Activated CD8-positive, alpha-beta T cell treated with anti-CD3 and anti-CD28 coated beads, Interleukin-2, amount 10 ng/mL, durations not matched to agents 7 days and 5 days (primary cell): ENCODE measurements around the gene PCF11. TPM values are rescaled to one million over a fixed set of nuclear protein-coding genes. Genes with fewer than 3 reads are reported as not detected.
A peak's percentile ranks its signal among the peaks of the same experiment; 100 is the strongest.
"Not testable (repeated sequence)": the region's sequence is repeated elsewhere in the genome, so short reads cannot be mapped to it uniquely, and the experiment has no call there.

Experiments used
- ATAC-seq: fragments of 150-1000 bp; cut with Tn5 transposase; one replicate; pipeline ENCODE4 v1.10.0; 2021; ENCODE audit warnings: moderate library complexity
- CTCF ChIA-PET: fragments of 350-600 bp; sonication (Branson Sonifier 250); formaldehyde crosslinking; loops from one replicate; lab custom pipeline; 2021; ENCODE audit warnings: antibody characterized with exemption; lab: Charles Lee
- POLR2A ChIA-PET: fragments of 350-600 bp; sonication (Branson Sonifier 250); formaldehyde crosslinking; loops from one replicate; lab custom pipeline; 2021; ENCODE audit warnings: antibody characterized with exemption; lab: Charles Lee
- DNase-seq: peaks from one replicate; pipeline ENCODE4 v3.0.0-alpha.2; 2020
- H3K27ac Mint-ChIP-seq: one replicate; pipeline ENCODE4 v1.8.0; 2021; ENCODE audit warnings: mild to moderate bottlenecking, mixed read lengths
- H3K27me3 Mint-ChIP-seq: one replicate; pipeline ENCODE4 v1.8.0; 2021; ENCODE audit warnings: low read depth, mixed read lengths
- H3K36me3 Mint-ChIP-seq: one replicate; pipeline ENCODE4 v1.8.0; 2021; ENCODE audit warnings: low read depth, mixed read lengths
- H3K4me1 Mint-ChIP-seq: one replicate; pipeline ENCODE4 v1.8.0; 2021; ENCODE audit warnings: low read depth, mixed read lengths
- H3K4me3 Mint-ChIP-seq: one replicate; pipeline ENCODE4 v1.8.0; 2021; ENCODE audit warnings: mild to moderate bottlenecking, mixed read lengths
- H3K9me3 Mint-ChIP-seq: one replicate; pipeline ENCODE4 v1.8.0; 2022; ENCODE audit warnings: mixed read lengths; ENCODE audit not compliant: insufficient read depth
- total RNA-seq, 2 experiments: library from RNA; stranded (reverse); gene quantifications; one replicate each; pipeline ENCODE4 v1.2.3, GENCODE V29; 2021

Gene PCF11
- total RNA-seq, 2 experiments from 2014 or later: 65.9 to 67.2 TPM

- CTCF ChIA-PET: interaction anchor here (1.0 to 2.2 kb wide), 4 partner anchors 32 to 291 kb away, joined by 3 to 12 read pairs (median 4); partner anchors contain the start of gene DDIAS
- ATAC-seq: no peak
- H3K27ac Mint-ChIP-seq: peak overlapping the region; percentile 99
These were observed 35.8 kb downstream of the PCF11 start for GRCh38 chr11:83192606-83193245.

GRCh38 chr11:83193315-83194280 lies 36.7 kb downstream of the PCF11 start, which contains the start of gene ANKRD42:
Gene ANKRD42 (plus strand): TSS chr11:83193712. CDS start chr11:83194671, 959 bp downstream.
- POLR2A ChIA-PET: interaction anchor here (0.6 to 1.9 kb wide), 8 partner anchors 12 to 294 kb away, joined by 3 to 15 read pairs (median 6); partner anchors contain the start of genes DDIAS, PCF11 and PRCP
- Mint-ChIP-seq H3K36me3 (peaks cover 19% of the 10 kb centered on the region), H3K9me3 (no peaks in the 10 kb centered on the region), H3K27ac (peak within 1 kb of the TSS; percentile 99), H3K4me3 (peak within 1 kb of the TSS; percentile 92), H3K4me1 (peaks cover 41% of the 10 kb centered on the region), H3K27me3 (no peaks in the 10 kb centered on the region)
- DNase-seq (peak; percentile 91), ATAC-seq (peak; percentile 77)
- CTCF ChIA-PET: interaction anchor here (1.0 to 2.2 kb wide), 4 partner anchors 33 to 292 kb away, joined by 3 to 12 read pairs (median 4); partner anchors contain the start of gene DDIAS

More at GRCh38 chr11:83192606-83193245, 35.8 kb downstream of the PCF11 start:
- Mint-ChIP-seq H3K36me3 (peaks cover 21% of the 10 kb centered on the region), H3K4me1 (peaks cover 41% of the 10 kb centered on the region), H3K4me3 (peak overlapping the region; percentile 92), H3K9me3 (no peaks in the 10 kb centered on the region), H3K27me3 (no peaks in the 10 kb centered on the region)
- POLR2A ChIA-PET: interaction anchor here (1.4 to 1.7 kb wide), 2 partner anchors 36 to 93 kb away, joined by 6 to 15 read pairs; partner anchors contain the start of gene PCF11
- no peak for DNase-seq

- peak; percentile 77 for ATAC-seq
- H3K27ac Mint-ChIP-seq: peak overlapping the region; percentile 99
- peaks cover 15% of the 10 kb centered on the region for H3K36me3 Mint-ChIP-seq
- H3K9me3 Mint-ChIP-seq: no peaks in the 10 kb centered on the region
- ChIA-PET POLR2A (interaction anchor here (0.6 to 1.9 kb wide), 9 partner anchors 13 to 295 kb away, joined by 3 to 15 read pairs (median 6); partner anchors contain the start of genes DDIAS, PCF11 and PRCP), CTCF (interaction anchor here (1.6 to 2.2 kb wide), 2 partner anchors 55 to 293 kb away, joined by 5 to 12 read pairs; partner anchors contain the start of gene DDIAS)
- peak overlapping the region; percentile 92 for H3K4me3 Mint-ChIP-seq
- no peaks in the 10 kb centered on the region for H3K27me3 Mint-ChIP-seq
- peaks cover 41% of the 10 kb centered on the region for H3K4me1 Mint-ChIP-seq
- peak; percentile 76 for DNase-seq
These were observed 37.6 kb downstream of the PCF11 start for GRCh38 chr11:83194281-83195142.

DNA sequence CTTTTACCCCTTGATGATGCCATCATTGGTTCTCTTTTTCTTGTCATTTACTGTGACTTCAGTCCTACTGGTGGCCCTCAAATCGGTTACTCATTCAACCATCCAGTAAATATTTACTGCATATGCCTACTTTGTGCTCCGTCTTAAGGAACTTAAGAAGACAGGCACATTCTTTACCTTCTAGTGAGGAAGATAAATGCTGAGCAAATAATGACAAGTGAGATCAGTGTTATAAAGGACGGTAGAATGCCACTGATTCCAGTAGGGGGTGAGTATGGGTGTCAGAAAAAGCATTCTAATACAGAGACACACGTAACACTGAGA lies 38.2 kb downstream of the PCF11 start:
- no peaks in the 10 kb centered on the region for H3K9me3 Mint-ChIP-seq
- peaks cover 12% of the 10 kb centered on the region for H3K36me3 Mint-ChIP-seq
- peaks cover 41% of the 10 kb centered on the region for H3K4me1 Mint-ChIP-seq
- no peak for DNase-seq
- no peak for ATAC-seq
- ChIA-PET POLR2A (interaction anchor here (1.3 to 1.9 kb wide), 3 partner anchors 82 to 295 kb away, joined by 3 to 9 read pairs (median 6); partner anchors contain the start of genes DDIAS and PRCP), CTCF (interaction anchor here (2.2 kb wide), 1 partner anchor 54 kb away, joined by 12 read pairs; no protein-coding TSS in a partner anchor)
- peak overlapping the region; percentile 92 for H3K4me3 Mint-ChIP-seq
- no peaks in the 10 kb centered on the region for H3K27me3 Mint-ChIP-seq
- H3K27ac Mint-ChIP-seq: peak overlapping the region; percentile 99

DNA sequence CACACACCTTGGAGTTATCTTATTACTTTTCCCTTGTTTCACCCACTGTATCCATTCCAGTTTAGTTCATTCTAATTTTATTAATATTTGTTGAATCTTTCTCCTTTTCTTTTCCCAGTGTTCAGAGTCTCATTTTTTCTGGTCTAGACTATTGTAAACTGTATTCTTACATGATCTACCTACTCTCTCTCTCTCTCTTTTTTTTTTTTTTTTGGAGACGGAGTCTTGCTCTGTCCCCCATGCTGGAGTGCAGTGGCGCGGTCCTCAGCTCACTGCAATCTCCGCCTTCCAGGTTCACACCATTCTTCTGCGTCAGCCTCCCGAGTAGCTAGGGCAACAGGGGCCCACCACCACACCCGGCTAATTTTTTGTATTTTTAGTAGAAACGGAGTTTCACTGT lies 38.7 kb downstream of the PCF11 start:
- no peak for ATAC-seq
- Mint-ChIP-seq H3K36me3 (peaks cover 7% of the 10 kb centered on the region), H3K9me3 (no peaks in the 10 kb centered on the region), H3K27ac (no peak overlapping the region), H3K4me3 (peak overlapping the region; percentile 92), H3K4me1 (peaks cover 41% of the 10 kb centered on the region), H3K27me3 (no peaks in the 10 kb centered on the region)
- ChIA-PET CTCF (interaction anchor here (1.0 kb wide), 1 partner anchor 54 kb away, joined by 3 read pairs; no protein-coding TSS in a partner anchor), POLR2A (no interaction called here)
- DNase-seq: no peak

DNA sequence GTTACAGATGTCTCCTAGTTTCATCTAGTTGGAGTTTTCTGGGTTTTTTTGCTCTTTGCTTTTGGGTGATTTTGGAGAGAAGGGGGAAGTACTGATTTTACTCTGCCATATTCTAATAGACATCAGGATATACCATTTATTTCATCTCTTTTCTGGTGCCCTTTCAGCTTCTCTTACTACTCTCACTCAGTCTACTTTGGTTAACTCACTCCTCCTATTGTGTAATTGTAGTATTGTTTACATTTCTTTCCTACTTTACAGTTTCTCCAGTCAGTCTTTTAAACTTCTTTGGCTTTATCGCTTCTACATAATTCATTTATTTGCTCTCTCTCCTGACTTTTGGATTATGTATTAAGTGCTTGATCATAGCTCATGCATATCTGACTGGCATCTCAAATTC lies 43.1 kb downstream of the PCF11 start:
- DNase-seq (no peak), ATAC-seq (no peak)
- CTCF ChIA-PET: interaction anchor here (0.6 to 1.2 kb wide), 3 partner anchors 13 to 39 kb away, joined by 3 read pairs; no protein-coding TSS in a partner anchor
- peaks cover 18% of the 10 kb centered on the region for H3K4me1 Mint-ChIP-seq
- H3K4me3 Mint-ChIP-seq: no peak overlapping the region
- no peaks in the 10 kb centered on the region for H3K9me3 Mint-ChIP-seq
- H3K27ac Mint-ChIP-seq: no peak overlapping the region
- H3K27me3 Mint-ChIP-seq: no peaks in the 10 kb centered on the region
- POLR2A ChIA-PET: no interaction called here
- H3K36me3 Mint-ChIP-seq: peaks cover 2% of the 10 kb centered on the region

GRCh38 chr11:83205608-83206185 lies 48.8 kb downstream of the PCF11 start:
- H3K27me3 Mint-ChIP-seq: no peaks in the 10 kb centered on the region
- H3K4me1 Mint-ChIP-seq: no peaks in the 10 kb centered on the region
- no peaks in the 10 kb centered on the region for H3K9me3 Mint-ChIP-seq
- no peak overlapping the region for H3K27ac Mint-ChIP-seq
- POLR2A ChIA-PET: no interaction called here
- no peak for DNase-seq
- ATAC-seq: no peak
- H3K4me3 Mint-ChIP-seq: no peak overlapping the region
- CTCF ChIA-PET: no interaction called here
- H3K36me3 Mint-ChIP-seq: no peaks in the 10 kb centered on the region

DNA sequence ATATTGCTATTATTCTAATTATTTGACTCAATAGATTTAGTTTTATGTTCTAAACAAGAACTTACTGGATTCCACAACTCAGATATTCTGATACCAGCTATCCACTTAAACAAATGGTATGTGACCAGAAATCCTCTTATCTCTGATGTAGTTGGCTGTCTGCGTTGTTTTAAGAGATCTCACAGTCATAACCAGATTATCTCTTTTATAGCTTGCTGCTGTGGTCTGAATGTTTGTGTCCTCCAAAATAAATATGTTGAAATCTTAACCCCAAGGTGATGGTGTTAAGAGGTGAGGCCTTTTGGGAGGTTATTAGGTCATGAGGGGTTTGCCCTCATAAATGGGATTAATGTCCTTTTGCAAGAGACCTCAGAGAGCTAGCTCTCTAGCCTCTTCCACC lies 49.3 kb downstream of the PCF11 start:
- ChIA-PET POLR2A (interaction anchor here (1.3 kb wide), 1 partner anchor 12 kb away, joined by 3 read pairs; the partner anchor contains the start of gene ANKRD42), CTCF (no interaction called here)
- DNase-seq (no peak), ATAC-seq (no peak)
- H3K4me1 Mint-ChIP-seq: no peaks in the 10 kb centered on the region
- no peak overlapping the region for H3K27ac Mint-ChIP-seq
- no peaks in the 10 kb centered on the region for H3K9me3 Mint-ChIP-seq
- no peak overlapping the region for H3K4me3 Mint-ChIP-seq
- H3K36me3 Mint-ChIP-seq: no peaks in the 10 kb centered on the region
- H3K27me3 Mint-ChIP-seq: no peaks in the 10 kb centered on the region

GRCh38 chr11:83206771-83207382 lies 49.9 kb downstream of the PCF11 start:
- H3K9me3 Mint-ChIP-seq, ATAC-seq: not testable (repeated sequence)
- POLR2A ChIA-PET: interaction anchor here (1.3 kb wide), 1 partner anchor 13 kb away, joined by 3 read pairs; the partner anchor contains the start of gene ANKRD42

GRCh38 chr11:83219095-83219494 lies 62.2 kb downstream of the PCF11 start:
- no peaks in the 10 kb centered on the region for H3K36me3 Mint-ChIP-seq
- H3K4me1 Mint-ChIP-seq: no peaks in the 10 kb centered on the region
- H3K4me3 Mint-ChIP-seq: no peak overlapping the region
- ChIA-PET POLR2A (no interaction called here), CTCF (no interaction called here)
- ATAC-seq: no peak
- peaks cover 6% of the 10 kb centered on the region for H3K27me3 Mint-ChIP-seq
- H3K27ac Mint-ChIP-seq: no peak overlapping the region
- DNase-seq: no peak
- no peaks in the 10 kb centered on the region for H3K9me3 Mint-ChIP-seq

More at GRCh38 chr11:83206771-83207382, 49.9 kb downstream of the PCF11 start:
- H3K36me3 Mint-ChIP-seq, H3K27me3 Mint-ChIP-seq, H3K4me3 Mint-ChIP-seq, DNase-seq, H3K27ac Mint-ChIP-seq, H3K4me1 Mint-ChIP-seq: not testable (repeated sequence)
- CTCF ChIA-PET: interaction anchor here (0.9 kb wide), 1 partner anchor 340 kb away, joined by 3 read pairs; no protein-coding TSS in a partner anchor
